Measurements from ENCODE around the gene LIF.

The LIF gene

DNA sequence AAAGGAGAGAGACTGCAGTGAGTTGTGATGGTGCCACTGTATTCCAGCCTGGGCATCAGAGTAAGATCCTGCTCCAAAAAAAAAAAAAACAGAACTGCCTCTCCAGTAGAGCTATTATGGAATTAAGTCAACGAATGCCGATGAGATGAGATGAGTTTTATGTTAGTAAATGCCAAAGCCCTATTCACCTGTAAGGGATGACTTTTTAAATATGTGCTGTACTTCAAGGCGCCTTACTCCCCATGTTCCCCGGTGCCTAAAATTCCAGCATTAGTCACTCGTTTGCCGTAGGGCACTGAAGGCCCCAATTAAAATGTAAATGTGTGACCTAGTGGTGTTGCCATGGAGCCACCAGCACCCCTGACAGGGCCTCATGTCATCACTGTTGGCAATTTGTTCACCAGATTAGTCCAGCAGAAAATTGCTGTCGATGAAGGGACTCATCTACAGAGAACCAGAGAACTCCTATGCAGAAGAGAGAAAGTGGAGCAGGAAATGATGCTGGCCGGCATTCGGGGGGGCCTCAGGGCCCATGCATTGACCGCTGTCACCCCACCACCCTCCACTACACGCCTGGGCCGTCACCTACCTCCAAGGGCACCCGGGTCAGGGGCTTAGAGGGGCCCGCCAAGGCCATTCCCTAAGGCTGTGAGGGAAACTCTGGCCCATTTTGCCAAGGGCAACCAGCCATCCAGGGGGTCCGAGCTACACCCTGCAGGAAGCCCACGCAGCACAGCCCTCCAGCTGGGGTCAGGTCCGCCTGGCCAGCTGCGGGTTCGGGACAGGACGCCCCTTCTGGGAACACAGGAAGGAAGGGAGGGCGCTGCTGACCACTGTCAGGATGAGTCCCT is 17.8 kb downstream of the LIF start:
- no peaks in the 10 kb centered on the region for H3K9me3 ChIP-seq
- peaks cover 0 to 27% of the 10 kb centered on the region in 2 donors for H3K27me3 ChIP-seq
- intact Hi-C loops (cut with DNase I; ENCODE audit: low total_unique reads) = no loop called here
- H3K4me3 ChIP-seq = no peak overlapping the region
- no peaks in the 10 kb centered on the region for H3K36me3 ChIP-seq
- no peak for DNase-seq
- H3K4me1 ChIP-seq = no peaks in the 10 kb centered on the region
- H3K27ac ChIP-seq = no peak overlapping the region
- TF ChIP-seq, protein P1, sequence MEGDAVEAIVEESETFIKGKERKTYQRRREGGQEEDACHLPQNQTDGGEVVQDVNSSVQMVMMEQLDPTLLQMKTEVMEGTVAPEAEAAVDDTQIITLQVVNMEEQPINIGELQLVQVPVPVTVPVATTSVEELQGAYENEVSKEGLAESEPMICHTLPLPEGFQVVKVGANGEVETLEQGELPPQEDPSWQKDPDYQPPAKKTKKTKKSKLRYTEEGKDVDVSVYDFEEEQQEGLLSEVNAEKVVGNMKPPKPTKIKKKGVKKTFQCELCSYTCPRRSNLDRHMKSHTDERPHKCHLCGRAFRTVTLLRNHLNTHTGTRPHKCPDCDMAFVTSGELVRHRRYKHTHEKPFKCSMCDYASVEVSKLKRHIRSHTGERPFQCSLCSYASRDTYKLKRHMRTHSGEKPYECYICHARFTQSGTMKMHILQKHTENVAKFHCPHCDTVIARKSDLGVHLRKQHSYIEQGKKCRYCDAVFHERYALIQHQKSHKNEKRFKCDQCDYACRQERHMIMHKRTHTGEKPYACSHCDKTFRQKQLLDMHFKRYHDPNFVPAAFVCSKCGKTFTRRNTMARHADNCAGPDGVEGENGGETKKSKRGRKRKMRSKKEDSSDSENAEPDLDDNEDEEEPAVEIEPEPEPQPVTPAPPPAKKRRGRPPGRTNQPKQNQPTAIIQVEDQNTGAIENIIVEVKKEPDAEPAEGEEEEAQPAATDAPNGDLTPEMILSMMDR (IDR thresholded peaks at IDR 0.05) = no peak

DNA sequence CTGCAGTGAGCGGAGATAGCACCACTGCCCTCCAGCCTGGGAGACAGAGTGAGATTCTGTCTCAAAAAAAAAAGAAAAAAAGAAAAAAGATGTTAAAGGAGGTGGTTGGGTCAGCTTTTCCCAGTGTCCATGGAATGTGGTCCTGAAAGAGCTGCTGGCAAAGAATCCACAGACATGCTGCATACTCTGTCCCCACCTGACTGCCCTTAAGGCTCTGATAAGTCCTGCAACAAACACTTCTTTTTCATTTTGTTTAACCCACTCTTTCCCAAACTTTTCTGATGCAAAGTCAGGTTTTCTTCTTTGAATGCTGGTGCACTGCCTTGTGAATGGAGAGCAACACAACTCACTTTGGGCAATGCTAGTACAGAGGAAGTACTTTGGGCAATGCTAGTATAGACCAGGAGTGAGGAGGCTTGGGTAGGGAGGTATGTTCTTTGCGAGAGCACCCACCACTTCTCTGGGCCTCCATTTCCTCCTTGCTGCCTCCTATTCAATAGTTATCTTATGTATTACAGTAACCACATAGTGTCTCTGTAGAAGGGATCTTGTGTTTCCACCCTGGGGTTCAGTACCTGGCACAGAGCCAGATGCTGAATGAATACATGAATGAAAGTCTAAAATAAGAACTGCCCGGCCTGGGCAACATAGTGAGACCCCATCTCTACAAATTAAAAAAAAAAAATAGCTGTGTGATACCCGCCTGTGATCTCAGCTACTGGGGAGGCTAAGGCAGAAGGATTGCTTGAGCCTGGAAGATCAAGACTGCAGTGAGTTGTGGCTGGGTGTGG is 18.9 kb downstream of the LIF start:
- Histone ChIP-seq H3K27ac (no peak overlapping the region), H3K9me3 (no peaks in the 10 kb centered on the region), H3K27me3 (peaks cover 0 to 23% of the 10 kb centered on the region in 2 donors), H3K36me3 (no peaks in the 10 kb centered on the region), H3K4me1 (no peaks in the 10 kb centered on the region), H3K4me3 (no peak overlapping the region)
- intact Hi-C loops (cut with DNase I; ENCODE audit: low total_unique reads) = no loop called here
- TF ChIP-seq, protein P1 (IDR thresholded peaks at IDR 0.05) = no peak
- no peak for DNase-seq

GRCh38 chr22:30226192-30226832 is 20.2 kb downstream of the LIF start:
- DNase-seq = no peak
- intact Hi-C loops (cut with DNase I; ENCODE audit: low total_unique reads) = no loop called here
- TF ChIP-seq, protein P1 (IDR thresholded peaks at IDR 0.05) = no peak

GRCh38 chr22:30225220-30225927 is 21.2 kb downstream of the LIF start:
- H3K27me3 ChIP-seq = peaks cover 0 to 17% of the 10 kb centered on the region in 2 donors
- TF ChIP-seq, protein P1 (IDR thresholded peaks at IDR 0.05) = no peak
- H3K9me3 ChIP-seq = no peaks in the 10 kb centered on the region
- no peak overlapping the region for H3K4me3 ChIP-seq
- no peak overlapping the region for H3K27ac ChIP-seq
- intact Hi-C loops (cut with DNase I; ENCODE audit: low total_unique reads) = no loop called here
- no peaks in the 10 kb centered on the region for H3K4me1 ChIP-seq
- no peaks in the 10 kb centered on the region for H3K36me3 ChIP-seq
- no peak for DNase-seq

More at GRCh38 chr22:30226192-30226832, 20.2 kb downstream of the LIF start:
- no peaks in the 10 kb centered on the region for H3K4me1 ChIP-seq
- no peaks in the 10 kb centered on the region for H3K36me3 ChIP-seq
- H3K4me3 ChIP-seq = no peak overlapping the region
- H3K9me3 ChIP-seq = no peaks in the 10 kb centered on the region
- H3K27ac ChIP-seq = no peak overlapping the region
- peaks cover 0 to 21% of the 10 kb centered on the region in 2 donors for H3K27me3 ChIP-seq
